Osteoblast (primary cell): ENCODE results near the gene PAQR4. TPM values are rescaled to one million over a fixed set of nuclear protein-coding genes. Genes with fewer than 3 reads are reported as not detected.

Experiments used
- DNase-seq: peaks from one replicate; pipeline ENCODE4 v3.0.0; 2011; ENCODE audit warnings: low spot score, mixed read lengths; ENCODE audit not compliant: insufficient read length; ENCODE audit errors: missing footprints
- H2AFZ ChIP-seq: 2 replicates; pipeline ENCODE4 v1.6.0; 2011; ENCODE audit warnings: mild to moderate bottlenecking, low read length
- H3K27ac ChIP-seq: 2 replicates; pipeline ENCODE4 v1.5.1; 2011; ENCODE audit warnings: mild to moderate bottlenecking, low read depth, low read length, moderate library complexity
- H3K27me3 ChIP-seq: 2 replicates; pipeline ENCODE4 v1.6.0; 2012; ENCODE audit warnings: mild to moderate bottlenecking, control low read depth, inconsistent platforms, low read length, moderate library complexity; ENCODE audit not compliant: insufficient read depth
- H3K36me3 ChIP-seq: 2 replicates; pipeline ENCODE4 v1.5.1; 2011; ENCODE audit warnings: mild to moderate bottlenecking, low read length, control low read depth, moderate library complexity; ENCODE audit not compliant: insufficient read depth
- H3K4me1 ChIP-seq: 2 replicates; pipeline ENCODE4 v1.5.1; 2011; ENCODE audit warnings: mild to moderate bottlenecking, low read length, control low read depth, moderate library complexity; ENCODE audit not compliant: insufficient read depth
- H3K4me2 ChIP-seq: 2 replicates; pipeline ENCODE4 v1.6.0; 2011; ENCODE audit warnings: mild to moderate bottlenecking, low read length; ENCODE audit not compliant: insufficient read depth
- H3K4me3 ChIP-seq: fragments of 200-600 bp; sonication (generic); 3 replicates; pipeline ENCODE4 v1.5.1; 2012; ENCODE audit warnings: mild to moderate bottlenecking, low read length, inconsistent platforms; ENCODE audit not compliant: insufficient read depth
- H3K79me2 ChIP-seq: 2 replicates; pipeline ENCODE4 v1.6.0; 2012; ENCODE audit warnings: mild to moderate bottlenecking, low read length, control low read depth, inconsistent platforms; ENCODE audit not compliant: insufficient read depth
- H3K9me3 ChIP-seq: 2 replicates; pipeline ENCODE4 v1.5.1; 2011; ENCODE audit warnings: low read depth, low read length, control low read depth
- H4K20me1 ChIP-seq: 2 replicates; pipeline ENCODE4 v1.6.0; 2012; ENCODE audit warnings: mild to moderate bottlenecking, low read length, control low read depth; ENCODE audit not compliant: insufficient read depth
- total RNA-seq: library from RNA; depleted of rRNA; stranded (reverse); fragments of >200 nt; gene quantifications from 2 replicates; pipeline ENCODE4 v1.2.3, GENCODE V29; 2012
- TF ChIP-seq, protein P1 (sequence below): IDR thresholded peaks from 2 replicates; pipeline ENCODE4 v1.5.1; 2011; ENCODE audit warnings: mild to moderate bottlenecking, low read depth, low read length, moderate library complexity; ENCODE audit errors: extremely low read depth

Gene PAQR4
- total RNA-seq, 1 donor = 1.8 TPM

GRCh38 chr16:2971134-2971984, 2.2 kb downstream of the PAQR4 start:
- Histone ChIP-seq H3K27ac (no peak overlapping the region), H3K9me3 (no peaks in the 10 kb centered on the region), H4K20me1 (peaks cover 12% of the 10 kb centered on the region), H3K36me3 (no peaks in the 10 kb centered on the region), H3K27me3 (peaks cover 15% of the 10 kb centered on the region), H3K4me3 (no peak overlapping the region), H3K79me2 (peaks cover 2% of the 10 kb centered on the region), H3K4me1 (peaks cover 4% of the 10 kb centered on the region), H2AFZ (no peak overlapping the region), H3K4me2 (no peak overlapping the region)
- TF ChIP-seq, protein P1, sequence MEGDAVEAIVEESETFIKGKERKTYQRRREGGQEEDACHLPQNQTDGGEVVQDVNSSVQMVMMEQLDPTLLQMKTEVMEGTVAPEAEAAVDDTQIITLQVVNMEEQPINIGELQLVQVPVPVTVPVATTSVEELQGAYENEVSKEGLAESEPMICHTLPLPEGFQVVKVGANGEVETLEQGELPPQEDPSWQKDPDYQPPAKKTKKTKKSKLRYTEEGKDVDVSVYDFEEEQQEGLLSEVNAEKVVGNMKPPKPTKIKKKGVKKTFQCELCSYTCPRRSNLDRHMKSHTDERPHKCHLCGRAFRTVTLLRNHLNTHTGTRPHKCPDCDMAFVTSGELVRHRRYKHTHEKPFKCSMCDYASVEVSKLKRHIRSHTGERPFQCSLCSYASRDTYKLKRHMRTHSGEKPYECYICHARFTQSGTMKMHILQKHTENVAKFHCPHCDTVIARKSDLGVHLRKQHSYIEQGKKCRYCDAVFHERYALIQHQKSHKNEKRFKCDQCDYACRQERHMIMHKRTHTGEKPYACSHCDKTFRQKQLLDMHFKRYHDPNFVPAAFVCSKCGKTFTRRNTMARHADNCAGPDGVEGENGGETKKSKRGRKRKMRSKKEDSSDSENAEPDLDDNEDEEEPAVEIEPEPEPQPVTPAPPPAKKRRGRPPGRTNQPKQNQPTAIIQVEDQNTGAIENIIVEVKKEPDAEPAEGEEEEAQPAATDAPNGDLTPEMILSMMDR = no peak
- DNase-seq = no peak

- Histone ChIP-seq H3K4me1 (peaks cover 4% of the 10 kb centered on the region), H3K4me3 (no peak overlapping the region), H3K4me2 (no peak overlapping the region), H4K20me1 (peaks cover 12% of the 10 kb centered on the region), H2AFZ (no peak overlapping the region), H3K9me3 (no peaks in the 10 kb centered on the region), H3K79me2 (peaks cover 2% of the 10 kb centered on the region), H3K36me3 (no peaks in the 10 kb centered on the region), H3K27ac (no peak overlapping the region), H3K27me3 (peaks cover 11% of the 10 kb centered on the region)
- no peak for DNase-seq
- TF ChIP-seq, protein P1 = no peak
These were observed 3.0 kb downstream of the PAQR4 start for GRCh38 chr16:2971985-2972784.

DNA sequence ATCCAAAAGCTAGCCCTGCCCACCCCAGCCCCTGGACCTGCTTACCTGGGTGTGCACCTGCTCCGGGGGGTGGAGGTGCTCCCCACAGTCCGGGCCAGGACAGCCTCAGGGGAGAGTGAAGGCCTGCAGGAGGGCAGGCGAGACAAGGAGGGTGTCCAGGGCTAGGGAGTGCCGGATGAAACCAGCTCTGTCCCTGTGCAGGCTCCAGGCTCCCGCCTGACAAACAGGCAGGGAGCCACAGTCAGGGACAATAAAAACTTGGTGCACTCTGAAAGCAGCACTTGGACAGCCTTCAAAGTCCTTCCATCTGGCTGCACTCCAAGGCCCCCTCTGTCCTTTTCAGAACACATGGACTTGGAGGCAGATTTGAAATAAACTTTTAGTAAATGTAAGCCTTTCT, 3.9 kb downstream of the PAQR4 start:
- DNase-seq = no peak
- Histone ChIP-seq H3K36me3 (no peaks in the 10 kb centered on the region), H3K4me1 (peaks cover 4% of the 10 kb centered on the region), H4K20me1 (peaks cover 12% of the 10 kb centered on the region), H3K9me3 (no peaks in the 10 kb centered on the region), H3K4me2 (no peak overlapping the region), H2AFZ (no peak overlapping the region), H3K27me3 (peaks cover 2% of the 10 kb centered on the region), H3K27ac (no peak overlapping the region), H3K4me3 (no peak overlapping the region), H3K79me2 (peaks cover 2% of the 10 kb centered on the region)
- TF ChIP-seq, protein P1 = no peak
